T-helper 1 cell (primary cell): ENCODE results near the gene C19orf33.
"Not testable (repeated sequence)": the region's sequence is repeated elsewhere in the genome, so short reads cannot be mapped to it uniquely, and the experiment has no call there.

Experiments
- DNase-seq, 5 donors: peaks; one replicate each; pipeline ENCODE4 v3.0.0-alpha.2; 2012 to 2020

The C19orf33 gene

GRCh38 chr19:38309615-38310278, 5.7 kb downstream of the C19orf33 start:
- DNase-seq: no peak

GRCh38 chr19:38310279-38310670, 6.2 kb downstream of the C19orf33 start:
- no peak for DNase-seq

- no peak for DNase-seq
Measured at GRCh38 chr19:38310986-38311385, 6.9 kb downstream of the C19orf33 start.

GRCh38 chr19:38315657-38316476, 11.8 kb downstream of the C19orf33 start, which contains the start of gene YIF1B:
Gene YIF1B (minus strand): TSS chr19:38315947. CDS start chr19:38315917, 30 bp downstream.
- peak; percentile 90 to 98 (median 94) for DNase-seq

- no peak for DNase-seq
Measured at GRCh38 chr19:38316477-38317067, 12.5 kb downstream of the C19orf33 start.

GRCh38 chr19:38317104-38317612, 13.1 kb downstream of the C19orf33 start:
- DNase-seq: peak in 2 of 5 donors; percentile 13 to 61

- DNase-seq: no peak
Measured at GRCh38 chr19:38318660-38319059, 14.6 kb downstream of the C19orf33 start.

GRCh38 chr19:38319421-38320258, 15.6 kb downstream of the C19orf33 start, which contains the start of gene KCNK6:
Gene KCNK6 (plus strand): TSS chr19:38319845. CDS start chr19:38319951, 106 bp downstream.
- peak in 4 of 5 donors; percentile 19 to 49 (median 30) for DNase-seq

GRCh38 chr19:38320969-38321339, 16.9 kb downstream of the C19orf33 start:
- no peak for DNase-seq

GRCh38 chr19:38321646-38322196, 17.7 kb downstream of the C19orf33 start:
- DNase-seq: no peak

- DNase-seq: no peak
Measured at GRCh38 chr19:38323291-38323690, 19.2 kb downstream of the C19orf33 start.

GRCh38 chr19:38324431-38324830, 20.4 kb downstream of the C19orf33 start:
- DNase-seq: no peak

GRCh38 chr19:38326591-38326990, 22.5 kb downstream of the C19orf33 start:
- DNase-seq: no peak

- no peak for DNase-seq
Measured at GRCh38 chr19:38329651-38330050, 25.6 kb downstream of the C19orf33 start.

- DNase-seq: no peak
Measured at GRCh38 chr19:38331728-38332127, 27.7 kb downstream of the C19orf33 start.

- no peak for DNase-seq
Measured at GRCh38 chr19:38333245-38333644, 29.2 kb downstream of the C19orf33 start.

GRCh38 chr19:38335949-38336637, 32.0 kb downstream of the C19orf33 start:
- DNase-seq: peak; percentile 89 to 98 (median 92)

GRCh38 chr19:38336638-38337359, 32.7 kb downstream of the C19orf33 start:
- DNase-seq: peak; percentile 91 to 96 (median 93)

GRCh38 chr19:38337360-38337653, 33.3 kb downstream of the C19orf33 start:
- DNase-seq: no peak

GRCh38 chr19:38339011-38339410, 35.0 kb downstream of the C19orf33 start:
- DNase-seq: not testable (repeated sequence)

GRCh38 chr19:38340927-38341326, 36.9 kb downstream of the C19orf33 start:
- no peak for DNase-seq
